Lung (tissue), 12 donors: Measurements from ENCODE around the gene PPP2R2C. TPM values are rescaled to one million over a fixed set of nuclear protein-coding genes. Genes with fewer than 3 reads are reported as not detected.

ENCODE experiments used
- ATAC-seq: fragments of 200-7000 bp; cut with Tn5 transposase; one replicate; pipeline ENCODE4 v1.9.1; 2020; ENCODE audit warnings: moderate number of reproducible peaks; ENCODE audit not compliant: insufficient read depth, low FRiP score
- DNase-seq, 3 donors: peaks; one replicate each; pipeline ENCODE4 v3.0.0-alpha.2; 2013 to 2017
- H3K27ac ChIP-seq, 2 donors: one replicate each; pipeline ENCODE4 v1.5.1; 2013; ENCODE audit warnings: mild to moderate bottlenecking in 2 of 2, moderate library complexity in 2 of 2, control low read depth in 1 of 2, inconsistent platforms in 1 of 2, low read depth in 1 of 2, low read length in 1 of 2
- H3K27me3 ChIP-seq, 3 donors: one replicate each; pipeline ENCODE4 v1.5.1; 2013; ENCODE audit warnings: low read length in 2 of 3; ENCODE audit not compliant: control insufficient read depth in 3 of 3, insufficient read depth in 3 of 3
- H3K36me3 ChIP-seq, 4 donors: one replicate each; pipeline ENCODE4 v1.5.1; 2013; ENCODE audit warnings: low read length in 4 of 4, mild to moderate bottlenecking in 1 of 4, moderate library complexity in 1 of 4; ENCODE audit not compliant: control insufficient read depth in 4 of 4, insufficient read depth in 4 of 4
- H3K4me1 ChIP-seq, 5 donors: one replicate each; pipeline ENCODE4 v1.5.1; 2013; ENCODE audit warnings: low read length in 5 of 5, mild to moderate bottlenecking in 2 of 5, moderate library complexity in 1 of 5; ENCODE audit not compliant: control insufficient read depth in 5 of 5, insufficient read depth in 5 of 5
- H3K4me3 ChIP-seq: one replicate; pipeline ENCODE4 v1.5.1; 2013; ENCODE audit warnings: mild to moderate bottlenecking, control low read depth, moderate library complexity
- H3K9ac ChIP-seq, 2 donors: one replicate each; pipeline ENCODE4 v1.5.1; 2013; ENCODE audit warnings: low read length in 2 of 2, control low read depth in 1 of 2; ENCODE audit not compliant: insufficient read depth in 1 of 2
- H3K9me3 ChIP-seq, 4 donors: one replicate each; pipeline ENCODE4 v1.5.1; 2013; ENCODE audit warnings: low read length in 3 of 4, mild to moderate bottlenecking in 1 of 4, moderate library complexity in 1 of 4; ENCODE audit not compliant: control insufficient read depth in 4 of 4, insufficient read depth in 3 of 4
- CTCF ChIP-seq: IDR thresholded peaks from 2 replicates; pipeline ENCODE4 v1.5.1; 2012; ENCODE audit warnings: mild to moderate bottlenecking; ENCODE audit errors: control extremely low read depth, extremely low read depth
- WGBS, 2 donors: extraction: QIAGEN DNeasy Blood & Tissue Kit; methylation state at CpG; one replicate each; pipeline ENCODE4 v1.1.7; 2013; 5-methylcytosine and 5-hydroxymethylcytosine counted together
- polyA plus RNA-seq, 2 donors: library from polyadenylated mRNA; stranded (reverse); fragments of 200-250 nt; gene quantifications; one replicate each; pipeline ENCODE4 v1.2.1, GENCODE V29; 2013
- total RNA-seq, 2 donors: library from RNA; depleted of rRNA in 1 of 2; stranded (reverse); fragments of >200 nt in 1 of 2; gene quantifications; one replicate each; pipeline ENCODE4 v1.2.1, GENCODE V29; 2014 to 2021
- donor health status: control.
- donor health status: control.
- donor health status: Bipolar disorder and iron deficiency.
- donor health status: healthy.
- donor health status: DM: yes; HTN: yes; CAD: no.

Gene PPP2R2C
- total and polyA plus RNA-seq, 4 donors = 0.03 to 0.57 (median 0.04) TPM

GRCh38 chr4:6464842-6465588 is 7.4 kb downstream of the PPP2R2C start:
- WGBS, 2 donors = 72 to 85% methylated on average over 7 of the region's 7 CpGs
- H3K4me3 ChIP-seq = no peak overlapping the region
- no peak for DNase-seq

GRCh38 chr4:6463311-6464289 is 8.8 kb downstream of the PPP2R2C start:
- WGBS, 2 donors = 61 to 78% methylated on average over 11 of the region's 11 CpGs
- Histone ChIP-seq H3K4me1 (no peaks in the 10 kb centered on the region), H3K36me3 (no peaks in the 10 kb centered on the region), H3K9ac (no peak overlapping the region), H3K27me3 (peaks cover 0 to 38% (median 11%) of the 10 kb centered on the region in 3 donors), H3K4me3 (no peak overlapping the region), H3K27ac (no peak overlapping the region), H3K9me3 (peaks cover 0 to 7% (median 2%) of the 10 kb centered on the region in 4 donors)
- DNase-seq = no peak
- no peak for TF ChIP-seq CTCF
- no peak for ATAC-seq

More at GRCh38 chr4:6464842-6465588, 7.4 kb downstream of the PPP2R2C start:
- Histone ChIP-seq H3K36me3 (no peaks in the 10 kb centered on the region), H3K4me1 (no peaks in the 10 kb centered on the region), H3K9ac (no peak overlapping the region), H3K27me3 (peaks cover 0 to 53% (median 22%) of the 10 kb centered on the region in 3 donors), H3K27ac (no peak overlapping the region), H3K9me3 (peaks cover 0 to 2% (median 0%) of the 10 kb centered on the region in 4 donors)
- no peak for TF ChIP-seq CTCF
- no peak for ATAC-seq

- H3K27ac ChIP-seq = no peak overlapping the region
- H3K9me3 ChIP-seq = peaks cover 0 to 10% (median 2%) of the 10 kb centered on the region in 4 donors
- H3K36me3 ChIP-seq = no peaks in the 10 kb centered on the region
- no peak overlapping the region for H3K4me3 ChIP-seq
- no peaks in the 10 kb centered on the region for H3K4me1 ChIP-seq
- WGBS, 2 donors = 75 to 84% methylated on average over 8 to 9 of the region's 9 CpGs
- no peak for DNase-seq
- no peak for TF ChIP-seq CTCF
- peaks cover 0 to 23% (median 4%) of the 10 kb centered on the region in 3 donors for H3K27me3 ChIP-seq
- no peak overlapping the region for H3K9ac ChIP-seq
- ATAC-seq = no peak
Observed at GRCh38 chr4:6461301-6462165, 10.9 kb downstream of the PPP2R2C start.
